Measurements from ENCODE around the gene MAP1S.
A peak's percentile ranks its signal among the peaks of the same experiment; 100 is the strongest.

The MAP1S gene

GRCh38 chr19:17692566-17692965 is 26.7 kb upstream of the MAP1S start:
- no peak for DNase-seq (ENCODE audit: low read depth in 2 of 2)

GRCh38 chr19:17695198-17695597 is 24.1 kb upstream of the MAP1S start:
- DNase-seq (ENCODE audit: low read depth in 2 of 2) = no peak

DNA sequence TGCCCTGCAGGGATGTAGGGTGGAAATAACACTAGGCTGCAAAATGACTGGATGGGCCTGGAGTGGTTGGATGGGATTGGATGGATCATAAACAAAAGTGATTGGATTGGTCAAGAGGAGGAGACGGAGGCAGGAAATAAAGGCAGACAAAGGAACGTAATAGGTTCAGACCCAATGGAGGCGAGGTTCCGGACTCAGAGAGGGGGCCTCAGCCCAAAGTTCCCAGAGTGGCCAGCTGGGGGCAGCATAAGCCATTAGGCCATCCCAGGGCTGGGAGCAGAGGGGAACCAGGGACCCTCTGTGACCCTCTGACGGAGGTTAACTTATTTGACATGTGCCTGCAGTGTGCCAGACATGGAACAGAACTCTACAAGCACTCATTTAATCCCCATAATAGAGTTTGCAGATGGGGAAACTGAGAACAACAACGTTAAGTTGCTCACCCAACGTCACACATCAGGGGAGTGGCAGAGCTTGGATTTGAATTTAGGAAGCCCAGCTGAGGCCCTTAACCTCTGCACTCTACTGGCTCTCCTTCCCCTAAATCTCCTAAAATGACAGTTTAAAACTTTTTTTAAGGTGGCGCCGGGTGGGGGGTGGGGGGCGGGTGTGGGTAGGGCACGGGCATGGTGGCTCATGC is 15.3 kb upstream of the MAP1S start:
- peak; percentile 60 to 76 for DNase-seq (ENCODE audit: low read depth in 2 of 2)

GRCh38 chr19:17706750-17707181 is 12.5 kb upstream of the MAP1S start:
- DNase-seq (ENCODE audit: low read depth in 2 of 2) = no peak

DNA sequence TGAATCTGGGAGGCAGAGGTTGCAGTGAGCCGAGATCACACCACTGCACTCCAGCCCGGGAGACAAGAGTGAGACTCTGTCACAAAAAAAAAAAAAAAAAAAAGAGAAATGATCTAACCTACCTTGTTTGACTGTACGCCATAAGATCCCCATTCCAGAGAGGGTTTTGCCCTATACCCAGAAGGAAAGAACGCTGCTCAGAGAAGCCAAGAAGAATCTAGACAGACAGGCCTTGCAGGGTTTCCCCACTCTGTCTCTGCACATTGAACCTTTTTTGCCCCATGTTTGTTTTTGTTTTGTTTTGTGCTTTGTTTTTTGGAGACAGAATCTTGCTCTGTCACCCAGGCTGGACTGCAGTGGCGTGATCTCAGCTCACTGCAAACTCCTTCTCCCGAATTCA is 7.4 kb upstream of the MAP1S start:
- DNase-seq (ENCODE audit: low read depth in 2 of 2) = no peak

DNA sequence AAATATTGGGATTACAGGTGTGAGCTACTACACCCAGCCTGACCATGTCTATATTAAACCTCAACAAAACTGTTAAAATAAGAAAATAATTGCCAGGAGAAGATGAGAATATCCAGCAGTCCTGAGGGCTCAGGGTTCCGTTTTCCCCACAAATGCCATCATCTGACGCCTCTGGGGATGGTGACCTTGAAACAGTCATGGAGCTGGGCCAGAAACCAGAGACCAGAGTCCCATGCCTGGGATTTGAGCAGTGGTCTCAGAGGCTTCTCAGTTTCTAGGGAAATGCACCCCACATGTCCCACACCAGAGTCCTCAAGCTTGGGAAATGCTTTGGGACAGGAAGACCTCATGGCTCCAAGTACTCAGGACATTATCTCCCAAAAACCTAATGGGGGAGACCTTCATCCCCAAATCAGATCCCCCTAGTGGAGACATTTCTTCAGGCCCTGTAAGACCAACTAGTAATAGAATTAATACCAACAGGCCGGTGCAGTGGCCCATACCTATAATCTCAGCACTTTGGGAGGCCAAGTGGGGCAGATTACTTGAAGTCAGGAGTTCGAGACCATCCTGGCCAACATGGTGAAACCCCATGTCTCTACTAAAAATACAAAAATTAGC is 2.9 kb upstream of the MAP1S start:
- no peak for DNase-seq (ENCODE audit: low read depth in 2 of 2)

GRCh38 chr19:17718550-17718946 is 732 bp upstream of the MAP1S start:
- no peak for DNase-seq (ENCODE audit: low read depth in 2 of 2)

GRCh38 chr19:17719730-17720400 is 585 bp downstream of the MAP1S start:
- DNase-seq (ENCODE audit: low read depth in 2 of 2) = peak in 1 of 2 donors; percentile 28

GRCh38 chr19:17720440-17720839 is 1.2 kb downstream of the MAP1S start:
- no peak for DNase-seq (ENCODE audit: low read depth in 2 of 2)

GRCh38 chr19:17721111-17721628 is 1.9 kb downstream of the MAP1S start:
- DNase-seq (ENCODE audit: low read depth in 2 of 2) = no peak

- no peak for DNase-seq (ENCODE audit: low read depth in 2 of 2)
Measured at GRCh38 chr19:17721821-17722220, 2.5 kb downstream of the MAP1S start.

DNA sequence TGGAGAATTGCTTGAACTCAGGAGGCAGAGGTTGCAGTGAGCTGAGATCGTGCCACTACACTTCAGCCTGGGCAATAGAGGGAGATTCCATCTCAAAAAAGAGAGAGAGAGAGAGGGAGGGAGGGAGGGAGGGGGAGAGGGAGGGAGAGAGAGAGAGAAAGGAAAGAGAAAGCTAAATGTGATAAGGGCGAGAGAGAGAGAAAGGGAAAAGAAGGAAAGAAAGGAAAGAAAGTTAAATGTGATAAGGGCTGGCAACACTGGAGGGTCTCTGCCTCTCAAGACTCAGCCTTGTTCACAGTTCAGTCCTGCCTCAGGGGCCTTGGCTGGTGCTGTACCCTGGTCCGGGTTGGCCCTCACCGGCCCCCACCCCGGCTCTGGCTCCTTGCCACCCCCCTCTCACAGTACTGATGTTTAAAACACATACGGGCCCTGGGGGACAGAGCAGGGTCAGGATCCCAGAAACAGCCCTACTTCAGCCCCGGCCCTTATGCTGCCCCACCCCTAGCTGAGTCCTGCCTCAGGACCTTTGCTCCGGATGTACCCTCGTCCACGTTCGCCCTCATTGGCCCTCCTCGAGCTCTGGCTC is 3.5 kb downstream of the MAP1S start:
- no peak for DNase-seq (ENCODE audit: low read depth in 2 of 2)

DNA sequence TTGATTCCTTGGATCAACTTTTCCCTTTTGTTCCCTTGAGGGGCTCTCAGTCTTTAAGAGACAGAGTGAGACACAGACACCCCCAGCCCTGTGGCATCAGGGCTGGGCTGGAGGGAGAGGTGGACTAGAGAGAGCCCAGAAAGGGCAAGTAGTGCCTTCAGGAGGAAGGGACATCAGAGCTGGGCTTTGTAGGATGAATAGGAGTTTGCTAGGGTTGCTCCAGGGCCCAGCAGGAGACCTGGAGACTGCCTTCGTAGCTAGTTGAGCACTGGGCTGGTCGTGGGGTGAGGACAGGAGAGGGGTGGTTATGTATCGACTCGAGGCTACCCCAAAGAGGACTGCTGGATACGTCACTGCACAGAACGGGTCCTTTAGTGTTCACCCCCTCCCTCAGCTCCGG is 5.4 kb downstream of the MAP1S start:
- no peak for DNase-seq (ENCODE audit: low read depth in 2 of 2)

DNA sequence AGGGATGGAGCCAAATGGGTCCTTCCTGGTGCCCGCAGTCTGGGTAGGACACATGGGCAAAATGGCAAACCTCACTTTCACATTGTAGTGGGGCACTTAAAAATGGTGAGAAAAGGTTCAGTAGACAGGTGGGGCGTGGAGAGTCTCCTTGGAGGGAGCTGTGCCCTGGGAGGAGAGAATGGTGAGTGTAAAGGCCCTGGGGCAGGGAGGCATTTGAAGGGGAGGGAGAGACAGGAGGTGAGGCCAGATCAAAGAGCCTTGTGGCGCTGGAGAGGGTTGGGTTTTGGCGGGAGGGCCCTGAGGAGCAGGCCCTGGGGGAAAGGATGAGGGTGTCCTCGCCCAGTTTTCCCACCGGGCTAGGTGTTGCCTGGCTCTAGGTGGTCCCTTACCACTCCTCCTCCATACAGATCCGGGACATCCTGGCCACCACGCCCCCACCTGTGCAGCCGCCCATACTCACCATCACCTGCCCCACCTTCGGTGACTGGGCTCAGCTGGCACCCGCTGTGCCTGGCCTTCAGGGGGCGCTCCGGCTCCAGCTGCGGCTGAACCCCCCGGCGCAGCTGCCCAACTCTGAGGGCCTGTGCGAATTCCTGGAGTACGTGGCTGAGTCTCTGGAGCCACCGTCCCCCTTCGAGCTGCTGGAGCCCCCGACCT is 6.3 kb downstream of the MAP1S start:
- no peak for DNase-seq (ENCODE audit: low read depth in 2 of 2)

DNA sequence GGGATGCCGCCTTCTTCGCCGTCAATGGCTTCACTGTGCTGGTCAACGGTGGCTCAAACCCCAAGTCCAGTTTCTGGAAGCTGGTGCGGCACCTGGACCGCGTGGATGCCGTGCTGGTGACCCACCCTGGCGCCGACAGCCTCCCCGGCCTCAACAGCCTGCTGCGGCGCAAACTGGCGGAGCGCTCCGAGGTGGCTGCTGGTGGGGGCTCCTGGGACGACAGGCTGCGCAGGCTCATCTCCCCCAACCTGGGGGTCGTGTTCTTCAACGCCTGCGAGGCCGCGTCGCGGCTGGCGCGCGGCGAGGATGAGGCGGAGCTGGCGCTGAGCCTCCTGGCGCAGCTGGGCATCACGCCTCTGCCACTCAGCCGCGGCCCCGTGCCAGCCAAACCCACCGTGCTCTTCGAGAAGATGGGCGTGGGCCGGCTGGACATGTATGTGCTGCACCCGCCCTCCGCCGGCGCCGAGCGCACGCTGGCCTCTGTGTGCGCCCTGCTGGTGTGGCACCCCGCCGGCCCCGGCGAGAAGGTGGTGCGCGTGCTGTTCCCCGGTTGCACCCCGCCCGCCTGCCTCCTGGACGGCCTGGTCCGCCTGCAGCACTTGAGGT is 7.0 kb downstream of the MAP1S start:
- no peak for DNase-seq (ENCODE audit: low read depth in 2 of 2)

GRCh38 chr19:17726964-17727773 is 7.9 kb downstream of the MAP1S start:
- no peak for DNase-seq (ENCODE audit: low read depth in 2 of 2)

GRCh38 chr19:17727843-17728242 is 8.6 kb downstream of the MAP1S start:
- DNase-seq (ENCODE audit: low read depth in 2 of 2) = no peak

GRCh38 chr19:17733127-17733526 is 13.8 kb downstream of the MAP1S start:
- no peak for DNase-seq (ENCODE audit: low read depth in 2 of 2)

GRCh38 chr19:17734146-17734545 is 14.9 kb downstream of the MAP1S start:
- DNase-seq (ENCODE audit: low read depth in 2 of 2) = no peak

GRCh38 chr19:17735410-17735809 is 16.1 kb downstream of the MAP1S start:
- no peak for DNase-seq (ENCODE audit: low read depth in 2 of 2)

DNA sequence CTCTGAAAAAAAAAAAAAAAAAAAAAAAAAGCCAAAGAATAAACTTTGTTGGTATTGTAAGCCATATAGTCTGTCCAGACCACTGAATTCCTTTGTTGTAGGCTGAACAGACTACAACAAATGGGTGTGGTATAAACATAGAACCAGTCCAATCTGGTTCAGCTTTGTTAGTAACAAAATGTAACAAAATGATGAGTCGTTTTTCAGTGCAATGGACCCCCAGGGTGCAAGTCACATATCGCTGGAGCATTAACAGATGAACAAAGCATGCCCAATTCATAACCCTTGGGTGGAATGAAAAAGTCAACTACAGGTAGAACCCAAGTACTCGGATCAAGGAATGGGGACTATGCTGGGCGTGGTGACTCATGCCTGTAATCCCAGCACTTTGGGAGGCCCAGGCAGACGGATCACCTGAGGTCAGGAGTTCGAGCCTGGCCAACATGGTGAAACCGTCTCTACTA is 18.4 kb downstream of the MAP1S start:
- DNase-seq (ENCODE audit: low read depth in 2 of 2) = no peak
